ENCODE data around the gene LRP8. TPM values are rescaled to one million over a fixed set of nuclear protein-coding genes. Genes with fewer than 3 reads are reported as not detected.
A peak's percentile ranks its signal among the peaks of the same experiment; 100 is the strongest.

The LRP8 gene
- total and polyA plus RNA-seq, 2 of the 13 experiments (the other 11 are each of a cell fraction or from before 2014, with no cell fraction given), result 17.3 to 17.4 TPM

- TF ChIP-seq ZNF670 (CRISPR knock-in tag; IDR thresholded peaks at IDR 0.05; ENCODE audit: borderline replicate concordance) (peak; percentile 94), ZNF749 (CRISPR knock-in tag; IDR thresholded peaks at IDR 0.05; ENCODE audit: borderline replicate concordance) (peak; percentile 87; the same call in 1 of the 2 replicates), PAF1 (CRISPR knock-in tag; IDR thresholded peaks at IDR 0.05) (no peak), ZNF331 (CRISPR knock-in tag; IDR thresholded peaks at IDR 0.05) (no peak; the same call in 1 of the 2 replicates), NKX3-1 (CRISPR knock-in tag; IDR thresholded peaks at IDR 0.05) (peak; percentile 84; the same call in 1 of the 2 replicates), FOXC1 (CRISPR knock-in tag; IDR thresholded peaks at IDR 0.05; ENCODE audit: borderline replicate concordance) (peak; percentile 96; the same call in 1 of the 2 replicates), SETDB1 (CRISPR knock-in tag; IDR thresholded peaks at IDR 0.05; ENCODE audit: borderline replicate concordance) (no peak), MYC (CRISPR knock-in tag; IDR thresholded peaks at IDR 0.05; ENCODE audit: borderline replicate concordance) (peak; percentile 97), ZNF333 (CRISPR knock-in tag; IDR thresholded peaks at IDR 0.05; ENCODE audit: borderline replicate concordance) (peak; percentile 84; the same call in 1 of the 2 replicates), ZBTB44 (CRISPR knock-in tag; IDR thresholded peaks at IDR 0.05) (no peak), ZNF224 (CRISPR knock-in tag; IDR thresholded peaks at IDR 0.05) (peak; percentile 51; the same call in 1 of the 2 replicates), JUN (CRISPR knock-in tag; IDR thresholded peaks at IDR 0.05) (peak; percentile 53; the same call in 1 of the 2 replicates), KAT8 (CRISPR knock-in tag; IDR thresholded peaks at IDR 0.05) (peak; percentile 97), WIZ (CRISPR knock-in tag; IDR thresholded peaks at IDR 0.05) (peak; percentile 64; the same call in 1 of the 2 replicates), NR0B2 (CRISPR knock-in tag; IDR thresholded peaks at IDR 0.05) (0 out of 2 replicates have a peak, but pooled peaks have one; percentile 57), PRMT3 (CRISPR knock-in tag; IDR thresholded peaks at IDR 0.05; ENCODE audit: borderline replicate concordance, low read depth) (peak; percentile 71; the same call in 1 of the 2 replicates), ZNF652 (CRISPR knock-in tag; IDR thresholded peaks at IDR 0.05; ENCODE audit: borderline replicate concordance, low read depth) (0 out of 2 replicates have a peak, but pooled peaks have one; percentile 9), EEA1 (CRISPR knock-in tag; IDR thresholded peaks at IDR 0.05; ENCODE audit: borderline replicate concordance) (peak; percentile 86; the same call in 1 of the 2 replicates), ZNF567 (CRISPR knock-in tag; IDR thresholded peaks at IDR 0.05; ENCODE audit: borderline replicate concordance) (peak; percentile 97; the same call in 1 of the 2 replicates), ZNF792 (CRISPR knock-in tag; IDR thresholded peaks at IDR 0.05) (peak; percentile 43; the same call in 1 of the 2 replicates), PTBP1 (IDR thresholded peaks at IDR 0.05; ENCODE audit: low read depth, low read length, poor library complexity, severe bottlenecking) (no peak), NCOR1 (IDR thresholded peaks at IDR 0.05; ENCODE audit: borderline replicate concordance, low read length) (no peak; the same call in 1 of the 2 replicates), ZNF7 (CRISPR knock-in tag; IDR thresholded peaks at IDR 0.05) (no peak)
- TF ChIP-seq, protein P1, sequence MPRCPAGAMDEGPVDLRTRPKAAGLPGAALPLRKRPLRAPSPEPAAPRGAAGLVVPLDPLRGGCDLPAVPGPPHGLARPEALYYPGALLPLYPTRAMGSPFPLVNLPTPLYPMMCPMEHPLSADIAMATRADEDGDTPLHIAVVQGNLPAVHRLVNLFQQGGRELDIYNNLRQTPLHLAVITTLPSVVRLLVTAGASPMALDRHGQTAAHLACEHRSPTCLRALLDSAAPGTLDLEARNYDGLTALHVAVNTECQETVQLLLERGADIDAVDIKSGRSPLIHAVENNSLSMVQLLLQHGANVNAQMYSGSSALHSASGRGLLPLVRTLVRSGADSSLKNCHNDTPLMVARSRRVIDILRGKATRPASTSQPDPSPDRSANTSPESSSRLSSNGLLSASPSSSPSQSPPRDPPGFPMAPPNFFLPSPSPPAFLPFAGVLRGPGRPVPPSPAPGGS (CRISPR knock-in tag; IDR thresholded peaks at IDR 0.05), result peak; percentile 85; the same call in 1 of the 2 replicates
- TF ChIP-seq, protein P2, sequence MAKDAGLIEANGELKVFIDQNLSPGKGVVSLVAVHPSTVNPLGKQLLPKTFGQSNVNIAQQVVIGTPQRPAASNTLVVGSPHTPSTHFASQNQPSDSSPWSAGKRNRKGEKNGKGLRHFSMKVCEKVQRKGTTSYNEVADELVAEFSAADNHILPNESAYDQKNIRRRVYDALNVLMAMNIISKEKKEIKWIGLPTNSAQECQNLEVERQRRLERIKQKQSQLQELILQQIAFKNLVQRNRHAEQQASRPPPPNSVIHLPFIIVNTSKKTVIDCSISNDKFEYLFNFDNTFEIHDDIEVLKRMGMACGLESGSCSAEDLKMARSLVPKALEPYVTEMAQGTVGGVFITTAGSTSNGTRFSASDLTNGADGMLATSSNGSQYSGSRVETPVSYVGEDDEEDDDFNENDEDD (CRISPR knock-in tag; IDR thresholded peaks at IDR 0.05; ENCODE audit: borderline replicate concordance), result peak; percentile 83; the same call in 1 of the 2 replicates
These were observed 107.5 kb downstream of the LRP8 start, which contains the start of gene CZIB (continued) for GRCh38 chr1:53220171-53220961.
